HEK293 (cell line): Measurements from ENCODE around the gene INTS1.

ENCODE experiments used
- CTCF ChIA-PET: fragments of 350-600 bp; formaldehyde crosslinking; extraction: SDS; loops from one replicate; lab custom pipeline; 2021; ENCODE audit warnings: antibody characterized with exemption; lab: Yijun Ruan, JAX
- POLR2A ChIA-PET: fragments of 300-600 bp; formaldehyde crosslinking; extraction: SDS; loops from one replicate; lab custom pipeline; 2020; ENCODE audit warnings: antibody characterized with exemption, inconsistent platforms; lab: Yijun Ruan, JAX
- H3K27ac ChIP-seq: fragments of 200-500 bp; sonication (Bioruptor generic); 2 replicates; pipeline ENCODE4 v1.5.1; 2014; ENCODE audit warnings: low read depth, low read length, control low read depth, inconsistent platforms; ENCODE audit errors: extremely low read depth
- H3K36me3 ChIP-seq, 2 experiments: fragments of 200-500 bp in 1 of 2; sonication (Bioruptor generic) in 1 of 2; 1 replicate in 1 of 2; 2 replicates in 1 of 2; pipeline ENCODE4 v1.5.1; 2014 to 2017; ENCODE audit warnings: inconsistent platforms in 2 of 2, low read length in 2 of 2; ENCODE audit not compliant: control insufficient read depth in 2 of 2, insufficient read depth in 1 of 2
- H3K4me1 ChIP-seq: fragments of 200-500 bp; sonication (Bioruptor generic); 2 replicates; pipeline ENCODE4 v1.5.1; 2014; ENCODE audit warnings: mild to moderate bottlenecking, low read length, inconsistent platforms; ENCODE audit not compliant: control insufficient read depth, insufficient read depth
- H3K4me3 ChIP-seq: 2 replicates; pipeline ENCODE4 v1.5.1; 2011; ENCODE audit warnings: low read depth, mild to moderate bottlenecking, control low read depth, low read length, moderate library complexity
- H3K9me3 ChIP-seq: fragments of 200-500 bp; sonication (Bioruptor generic); 2 replicates; pipeline ENCODE4 v1.5.1; 2014; ENCODE audit warnings: low read depth, low read length, inconsistent platforms; ENCODE audit not compliant: control insufficient read depth, insufficient read depth
- SCRT2 ChIP-seq: fragments of 450-650 bp; formaldehyde crosslinking; IDR thresholded peaks from 2 replicates; pipeline ENCODE4 v1.5.1; 2016; ENCODE audit warnings: missing biosample characterization, missing genetic modification characterization
- SP7 ChIP-seq: fragments of 450-650 bp; formaldehyde crosslinking; IDR thresholded peaks from 2 replicates; pipeline ENCODE4 v1.5.1; 2016; ENCODE audit warnings: missing biosample characterization, missing genetic modification characterization
- WT1 ChIP-seq: fragments of 450-650 bp; formaldehyde crosslinking; IDR thresholded peaks from 2 replicates; pipeline ENCODE4 v1.5.1; 2016; ENCODE audit warnings: missing biosample characterization, missing genetic modification characterization
- ZBTB7A ChIP-seq: fragments of 450-650 bp; formaldehyde crosslinking; IDR thresholded peaks from 2 replicates; pipeline ENCODE4 v1.5.1; 2016; ENCODE audit warnings: low read depth, missing biosample characterization, missing genetic modification characterization
- ZNF175 ChIP-seq: fragments of 450-650 bp; formaldehyde crosslinking; IDR thresholded peaks from 2 replicates; pipeline ENCODE4 v1.5.1; 2016; ENCODE audit warnings: missing biosample characterization, missing genetic modification characterization
- ZNF302 ChIP-seq: fragments of 450-650 bp; formaldehyde crosslinking; IDR thresholded peaks from 2 replicates; pipeline ENCODE4 v1.5.1; 2016; ENCODE audit warnings: missing biosample characterization, missing genetic modification characterization, low read depth
- ZNF324 ChIP-seq: fragments of 450-650 bp; formaldehyde crosslinking; IDR thresholded peaks from 2 replicates; pipeline ENCODE4 v1.5.1; 2016; ENCODE audit warnings: missing biosample characterization, missing genetic modification characterization
- ZNF354C ChIP-seq: fragments of 450-650 bp; formaldehyde crosslinking; IDR thresholded peaks from 2 replicates; pipeline ENCODE4 v1.5.1; 2016; ENCODE audit warnings: missing biosample characterization, missing genetic modification characterization, low read depth, borderline replicate concordance
- ZNF366 ChIP-seq: fragments of 450-650 bp; formaldehyde crosslinking; conservative IDR thresholded peaks from 2 replicates; pipeline ENCODE4 v1.5.1; 2016; ENCODE audit warnings: missing biosample characterization, missing genetic modification characterization
- ZNF560 ChIP-seq: fragments of 450-650 bp; formaldehyde crosslinking; IDR thresholded peaks from 2 replicates; pipeline ENCODE4 v1.5.1; 2017; ENCODE audit warnings: missing biosample characterization, missing genetic modification characterization, borderline replicate concordance
- ZNF585B ChIP-seq: fragments of 450-650 bp; formaldehyde crosslinking; IDR thresholded peaks from 2 replicates; pipeline ENCODE4 v1.5.1; 2016; ENCODE audit warnings: missing biosample characterization, missing genetic modification characterization
- ZNF610 ChIP-seq: fragments of 450-650 bp; formaldehyde crosslinking; IDR thresholded peaks from 2 replicates; pipeline ENCODE4 v1.5.1; 2016; ENCODE audit warnings: missing biosample characterization, missing genetic modification characterization, borderline replicate concordance
- ZNF629 ChIP-seq: fragments of 450-650 bp; formaldehyde crosslinking; IDR thresholded peaks from 2 replicates; pipeline ENCODE4 v1.5.1; 2017; ENCODE audit warnings: missing biosample characterization, missing genetic modification characterization
- ZNF76 ChIP-seq: fragments of 450-650 bp; formaldehyde crosslinking; IDR thresholded peaks from 2 replicates; pipeline ENCODE4; 2016; ENCODE audit warnings: low read depth, missing biosample characterization, missing genetic modification characterization, borderline replicate concordance
- ZSCAN30 ChIP-seq: fragments of 450-650 bp; IDR thresholded peaks from 2 replicates; pipeline ENCODE4 v1.5.1; 2018; ENCODE audit warnings: missing biosample characterization, mild to moderate bottlenecking, missing genetic modification characterization, moderate library complexity
- TF ChIP-seq, protein P1 (sequence below): fragments of 450-650 bp; formaldehyde crosslinking; IDR thresholded peaks from 2 replicates; pipeline ENCODE4 v1.5.1; 2016; ENCODE audit warnings: missing biosample characterization, missing genetic modification characterization
- TF ChIP-seq, protein P2 (sequence below): fragments of 450-650 bp; formaldehyde crosslinking; optimal IDR thresholded peaks from 2 replicates; pipeline ENCODE3; 2016; ENCODE audit warnings: missing biosample characterization, mild to moderate bottlenecking, missing genetic modification characterization
- TF ChIP-seq, protein P3 (sequence below): fragments of 450-650 bp; formaldehyde crosslinking; IDR thresholded peaks from 2 replicates; pipeline ENCODE4; 2016; ENCODE audit warnings: missing biosample characterization, missing genetic modification characterization

The INTS1 gene

DNA sequence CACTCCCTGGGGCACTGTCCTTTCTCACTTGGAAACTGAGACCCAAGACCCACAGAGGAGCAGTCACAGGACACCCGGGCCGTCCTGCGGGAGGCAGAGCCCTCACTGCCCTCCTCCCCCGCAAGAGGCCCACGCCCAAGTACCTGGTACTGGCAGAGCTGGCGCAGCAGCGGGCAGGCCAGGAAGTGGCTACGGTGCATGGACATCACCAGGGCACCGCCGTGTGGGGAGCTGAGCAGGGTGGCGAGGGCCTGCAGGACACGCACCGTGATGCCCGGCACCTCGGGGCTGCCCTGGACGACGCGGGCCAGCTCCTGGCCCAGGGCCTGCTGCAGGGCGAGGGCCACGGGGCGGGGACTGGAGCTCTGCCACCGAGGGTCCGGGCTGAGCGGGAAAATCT, 24.9 kb downstream of the INTS1 start (continued):
- TF ChIP-seq, protein P1, sequence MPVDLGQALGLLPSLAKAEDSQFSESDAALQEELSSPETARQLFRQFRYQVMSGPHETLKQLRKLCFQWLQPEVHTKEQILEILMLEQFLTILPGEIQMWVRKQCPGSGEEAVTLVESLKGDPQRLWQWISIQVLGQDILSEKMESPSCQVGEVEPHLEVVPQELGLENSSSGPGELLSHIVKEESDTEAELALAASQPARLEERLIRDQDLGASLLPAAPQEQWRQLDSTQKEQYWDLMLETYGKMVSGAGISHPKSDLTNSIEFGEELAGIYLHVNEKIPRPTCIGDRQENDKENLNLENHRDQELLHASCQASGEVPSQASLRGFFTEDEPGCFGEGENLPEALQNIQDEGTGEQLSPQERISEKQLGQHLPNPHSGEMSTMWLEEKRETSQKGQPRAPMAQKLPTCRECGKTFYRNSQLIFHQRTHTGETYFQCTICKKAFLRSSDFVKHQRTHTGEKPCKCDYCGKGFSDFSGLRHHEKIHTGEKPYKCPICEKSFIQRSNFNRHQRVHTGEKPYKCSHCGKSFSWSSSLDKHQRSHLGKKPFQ (tag by site-specific recombination) = no peak
- TF ChIP-seq, protein P2, sequence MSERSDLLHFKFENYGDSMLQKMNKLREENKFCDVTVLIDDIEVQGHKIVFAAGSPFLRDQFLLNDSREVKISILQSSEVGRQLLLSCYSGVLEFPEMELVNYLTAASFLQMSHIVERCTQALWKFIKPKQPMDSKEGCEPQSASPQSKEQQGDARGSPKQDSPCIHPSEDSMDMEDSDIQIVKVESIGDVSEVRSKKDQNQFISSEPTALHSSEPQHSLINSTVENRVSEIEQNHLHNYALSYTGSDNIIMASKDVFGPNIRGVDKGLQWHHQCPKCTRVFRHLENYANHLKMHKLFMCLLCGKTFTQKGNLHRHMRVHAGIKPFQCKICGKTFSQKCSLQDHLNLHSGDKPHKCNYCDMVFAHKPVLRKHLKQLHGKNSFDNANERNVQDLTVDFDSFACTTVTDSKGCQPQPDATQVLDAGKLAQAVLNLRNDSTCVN = no peak
- TF ChIP-seq ZNF560 (tag by site-specific recombination) = no peak
- no peak for TF ChIP-seq ZNF175
- TF ChIP-seq ZNF585B (tag by site-specific recombination) = no peak

DNA sequence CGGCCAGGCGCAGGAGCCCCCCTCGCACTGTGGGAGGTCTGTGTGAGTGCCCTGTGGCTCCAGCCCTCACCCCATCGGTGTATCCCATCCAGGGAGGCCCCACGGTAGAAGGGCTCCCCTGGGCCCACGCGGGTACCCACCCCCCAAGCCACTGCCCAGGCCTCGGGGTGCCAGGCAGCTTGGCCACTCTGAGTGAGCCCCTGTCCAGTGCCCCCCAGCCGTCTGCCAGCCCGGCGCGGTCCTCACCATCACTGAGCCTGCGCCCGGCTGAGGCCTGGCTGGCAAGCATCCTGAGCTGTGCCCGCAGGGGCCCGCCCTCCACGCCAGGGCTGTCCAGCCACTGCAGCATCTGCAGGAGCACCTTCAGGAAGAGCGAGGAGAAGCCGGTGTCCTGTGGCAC, 25.7 kb downstream of the INTS1 start:
- TF ChIP-seq, protein P3, sequence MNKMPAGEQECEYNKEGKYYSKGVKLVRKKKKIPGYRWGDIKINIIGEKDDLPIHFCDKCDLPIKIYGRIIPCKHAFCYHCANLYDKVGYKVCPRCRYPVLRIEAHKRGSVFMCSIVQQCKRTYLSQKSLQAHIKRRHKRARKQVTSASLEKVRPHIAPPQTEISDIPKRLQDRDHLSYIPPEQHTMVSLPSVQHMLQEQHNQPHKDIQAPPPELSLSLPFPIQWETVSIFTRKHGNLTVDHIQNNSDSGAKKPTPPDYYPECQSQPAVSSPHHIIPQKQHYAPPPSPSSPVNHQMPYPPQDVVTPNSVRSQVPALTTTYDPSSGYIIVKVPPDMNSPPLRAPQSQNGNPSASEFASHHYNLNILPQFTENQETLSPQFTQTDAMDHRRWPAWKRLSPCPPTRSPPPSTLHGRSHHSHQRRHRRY = no peak
- TF ChIP-seq SP7 (tag by site-specific recombination) (no peak), ZBTB7A (tag by site-specific recombination) (no peak), SCRT2 (no peak), ZNF76 (tag by site-specific recombination) (no peak), ZSCAN30 (tag by site-specific recombination) (no peak)
- TF ChIP-seq, all 188 proteins: peak for 0
- Histone ChIP-seq H3K9me3 (no peaks in the 10 kb centered on the region), H3K4me1 (no peaks in the 10 kb centered on the region), H3K4me3 (no peak overlapping the region), H3K27ac (no peak overlapping the region), H3K36me3 (peaks cover 0 to 71% of the 10 kb centered on the region in 2 experiments; a peak in 1 of 3 replicates)
- ChIA-PET CTCF (interaction anchor here (0.7 kb wide), 1 partner anchor 739 kb away, joined by 3 read pairs; no protein-coding TSS in a partner anchor), POLR2A (no interaction called here)

DNA sequence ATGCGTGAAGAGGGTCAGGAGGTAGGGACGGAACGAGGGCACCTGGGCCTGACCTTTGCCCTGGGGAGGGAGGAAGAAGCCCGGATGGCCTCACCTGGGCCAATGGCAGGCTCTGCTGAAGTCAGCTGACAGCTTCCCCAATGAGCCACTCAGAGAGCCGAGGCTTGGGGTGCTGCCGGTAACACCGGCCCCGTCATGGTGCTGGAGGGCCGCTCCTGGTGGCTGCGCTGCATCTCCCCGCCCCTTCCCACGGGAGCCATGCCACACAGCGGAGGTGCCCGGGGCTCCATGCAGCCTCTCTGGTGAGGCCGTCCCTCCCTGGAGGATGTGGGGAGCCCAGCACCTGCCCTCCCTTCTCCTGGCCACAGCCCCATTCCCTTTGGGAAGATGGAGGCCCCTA, 27.3 kb downstream of the INTS1 start:
- TF ChIP-seq ZNF302 (tag by site-specific recombination) = no peak
- no peak for TF ChIP-seq ZNF366
- no peak for TF ChIP-seq WT1 (tag by site-specific recombination)
- no peak for TF ChIP-seq ZNF629 (tag by site-specific recombination)
- TF ChIP-seq ZNF324 (tag by site-specific recombination) = no peak
- no peak for TF ChIP-seq ZNF354C (tag by site-specific recombination)
- no peak for TF ChIP-seq ZNF610 (tag by site-specific recombination)
- no peak overlapping the region for H3K4me3 ChIP-seq
- ChIA-PET POLR2A (interaction anchor here (0.6 to 1.1 kb wide), 2 partner anchors 10 to 64 kb away, joined by 3 to 6 read pairs; no protein-coding TSS in a partner anchor), CTCF (no interaction called here)
- H3K36me3 ChIP-seq = peaks cover 0 to 71% of the 10 kb centered on the region in 2 experiments; a peak in 2 of 3 replicates
- no peak overlapping the region for H3K27ac ChIP-seq
- H3K4me1 ChIP-seq = no peaks in the 10 kb centered on the region
- H3K9me3 ChIP-seq = no peaks in the 10 kb centered on the region
